Mesothelial cell of epicardium (in vitro differentiated cells): ENCODE results near the gene LDLRAD4. TPM values are rescaled to one million over a fixed set of nuclear protein-coding genes. Genes with fewer than 3 reads are reported as not detected.

ENCODE experiments used
- DNase-seq, 2 experiments: peaks; one replicate each; pipeline ENCODE4 v3.0.0; 2021; ENCODE audit warnings: low spot score in 2 of 2; ENCODE audit not compliant: unreplicated experiment in 2 of 2
- H3K27ac Mint-ChIP-seq: 2 replicates; pipeline ENCODE4 v1.8.0; 2021; ENCODE audit warnings: mixed read lengths
- H3K27me3 Mint-ChIP-seq: 2 replicates; pipeline ENCODE4 v1.8.0; 2021; ENCODE audit warnings: low read depth, mixed read lengths
- H3K36me3 Mint-ChIP-seq: 2 replicates; pipeline ENCODE4 v1.8.0; 2021; ENCODE audit warnings: mixed read lengths
- H3K4me1 Mint-ChIP-seq: 2 replicates; pipeline ENCODE4 v1.8.0; 2021; ENCODE audit warnings: mixed read lengths
- H3K4me3 Mint-ChIP-seq: 2 replicates; pipeline ENCODE4 v1.8.0; 2021; ENCODE audit warnings: mild to moderate bottlenecking, moderate library complexity, mixed read lengths
- H3K9me3 Mint-ChIP-seq: 2 replicates; pipeline ENCODE4 v1.8.0; 2021; ENCODE audit warnings: mixed read lengths
- total RNA-seq: library from RNA; stranded (reverse); gene quantifications from 3 replicates; pipeline ENCODE4 v1.2.1, GENCODE V29; 2021
- TF ChIP-seq, protein P1 (sequence below): fragments of 200-600 bp; sonication (generic); IDR thresholded peaks from one replicate; pipeline ENCODE4 v1.5.0; 2021; ENCODE audit warnings: antibody characterized with exemption; ENCODE audit not compliant: unreplicated experiment

Gene LDLRAD4
- total RNA-seq, 1 donor from 2014 or later = 29.7 TPM

DNA sequence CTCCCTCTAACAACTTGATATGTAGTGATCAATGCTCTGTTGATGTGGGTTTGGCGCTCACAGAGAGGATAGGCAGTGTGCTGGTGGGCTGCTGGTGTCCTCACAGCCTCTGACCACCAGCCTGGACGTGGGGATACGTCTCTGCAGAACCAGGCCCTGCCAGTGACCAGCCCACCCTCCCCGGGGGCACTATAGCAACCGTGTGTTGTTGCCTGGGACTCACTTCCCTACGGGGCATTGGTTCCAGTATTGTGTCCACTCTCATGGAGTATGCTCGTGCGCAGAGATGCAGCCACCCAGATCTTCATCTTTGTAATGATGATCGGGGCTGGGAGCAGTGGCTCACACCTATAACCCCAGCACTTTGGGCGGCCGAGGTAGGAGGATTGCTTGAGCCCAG is 180.1 kb downstream of the LDLRAD4 start:
- TF ChIP-seq, protein P1, sequence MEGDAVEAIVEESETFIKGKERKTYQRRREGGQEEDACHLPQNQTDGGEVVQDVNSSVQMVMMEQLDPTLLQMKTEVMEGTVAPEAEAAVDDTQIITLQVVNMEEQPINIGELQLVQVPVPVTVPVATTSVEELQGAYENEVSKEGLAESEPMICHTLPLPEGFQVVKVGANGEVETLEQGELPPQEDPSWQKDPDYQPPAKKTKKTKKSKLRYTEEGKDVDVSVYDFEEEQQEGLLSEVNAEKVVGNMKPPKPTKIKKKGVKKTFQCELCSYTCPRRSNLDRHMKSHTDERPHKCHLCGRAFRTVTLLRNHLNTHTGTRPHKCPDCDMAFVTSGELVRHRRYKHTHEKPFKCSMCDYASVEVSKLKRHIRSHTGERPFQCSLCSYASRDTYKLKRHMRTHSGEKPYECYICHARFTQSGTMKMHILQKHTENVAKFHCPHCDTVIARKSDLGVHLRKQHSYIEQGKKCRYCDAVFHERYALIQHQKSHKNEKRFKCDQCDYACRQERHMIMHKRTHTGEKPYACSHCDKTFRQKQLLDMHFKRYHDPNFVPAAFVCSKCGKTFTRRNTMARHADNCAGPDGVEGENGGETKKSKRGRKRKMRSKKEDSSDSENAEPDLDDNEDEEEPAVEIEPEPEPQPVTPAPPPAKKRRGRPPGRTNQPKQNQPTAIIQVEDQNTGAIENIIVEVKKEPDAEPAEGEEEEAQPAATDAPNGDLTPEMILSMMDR = no peak
- Mint-ChIP-seq H3K27me3 (no peaks in the 10 kb centered on the region), H3K27ac (no peak overlapping the region), H3K4me1 (peaks cover 3% of the 10 kb centered on the region), H3K4me3 (no peak overlapping the region), H3K36me3 (no peaks in the 10 kb centered on the region), H3K9me3 (no peaks in the 10 kb centered on the region)
- no peak for DNase-seq

DNA sequence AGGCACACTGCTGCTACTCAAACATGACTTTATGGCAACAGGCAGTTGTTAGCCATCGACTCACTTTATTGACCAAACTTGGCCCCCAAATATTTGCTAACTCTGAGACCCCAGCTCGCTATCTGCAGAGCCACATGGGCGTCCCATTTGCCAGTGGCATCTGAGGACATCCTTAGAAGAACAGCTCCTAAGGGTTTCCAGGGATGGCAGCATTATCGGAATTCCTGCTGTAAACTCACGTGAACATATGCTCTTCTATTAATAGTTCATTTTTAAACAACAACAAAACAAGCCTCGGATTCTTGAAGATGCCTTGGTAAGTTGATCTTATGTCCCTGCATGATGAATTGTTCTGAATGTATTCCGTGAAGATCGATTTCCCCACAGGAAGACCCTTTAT is 181.0 kb downstream of the LDLRAD4 start:
- Mint-ChIP-seq H3K27me3 (no peaks in the 10 kb centered on the region), H3K36me3 (no peaks in the 10 kb centered on the region), H3K9me3 (no peaks in the 10 kb centered on the region), H3K4me1 (no peaks in the 10 kb centered on the region), H3K27ac (no peak overlapping the region), H3K4me3 (no peak overlapping the region)
- TF ChIP-seq, protein P1 = no peak
- DNase-seq = no peak

DNA sequence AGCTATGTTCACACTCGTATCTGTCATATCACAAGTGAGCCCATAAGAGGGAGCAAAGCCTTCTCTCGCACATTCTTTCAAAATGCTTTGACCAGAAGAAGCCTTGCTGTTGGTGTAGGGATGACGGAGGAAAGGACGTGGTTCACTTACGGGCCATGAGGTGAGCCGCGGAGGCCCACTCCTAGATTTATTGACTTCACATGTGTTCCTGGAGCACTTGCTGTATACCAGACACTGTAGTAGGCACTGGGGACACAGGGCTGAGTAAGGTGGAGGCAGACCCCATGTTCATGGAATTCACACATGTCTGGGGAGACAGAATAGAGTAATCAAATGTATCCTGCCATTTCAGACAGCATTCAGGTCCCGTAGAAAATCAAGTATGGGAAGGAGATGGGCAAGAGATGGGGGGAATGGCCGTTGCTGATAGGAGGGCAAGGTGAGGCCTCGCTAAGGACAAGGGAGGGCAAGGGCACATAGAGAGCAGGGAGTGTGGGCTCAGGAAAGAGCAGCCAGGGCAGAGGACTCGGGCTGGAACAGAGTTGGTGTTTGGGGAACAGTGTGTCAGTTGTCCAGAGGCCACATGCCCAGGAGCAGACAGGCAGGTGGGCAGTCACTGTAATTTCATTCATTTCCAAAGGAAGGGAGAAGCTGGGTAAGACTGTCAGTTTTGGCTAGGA is 182.2 kb downstream of the LDLRAD4 start:
- Mint-ChIP-seq H3K27me3 (no peaks in the 10 kb centered on the region), H3K4me1 (no peaks in the 10 kb centered on the region), H3K9me3 (no peaks in the 10 kb centered on the region), H3K36me3 (no peaks in the 10 kb centered on the region), H3K4me3 (no peak overlapping the region), H3K27ac (no peak overlapping the region)
- DNase-seq = no peak
- TF ChIP-seq, protein P1 = no peak

DNA sequence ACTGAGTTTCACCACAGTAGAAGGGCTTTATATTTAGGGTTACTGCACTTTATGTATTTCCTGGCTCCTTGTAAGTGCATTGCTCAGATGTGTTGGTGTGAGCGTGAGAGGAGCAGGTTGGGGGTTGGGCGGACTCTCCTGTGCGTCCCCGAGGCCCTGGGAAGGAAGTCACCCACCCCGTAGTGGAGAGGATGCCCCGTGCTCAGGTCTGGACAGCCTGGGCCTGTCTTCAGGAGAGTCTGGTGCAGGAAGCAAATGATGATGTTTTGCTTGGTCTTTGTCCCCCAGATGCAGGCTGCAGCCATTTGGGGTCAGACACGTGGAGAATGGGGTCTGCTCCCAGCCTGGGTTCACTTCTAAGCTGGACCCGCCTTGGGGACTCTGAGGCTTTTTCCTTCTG is 182.8 kb downstream of the LDLRAD4 start:
- H3K27ac Mint-ChIP-seq = no peak overlapping the region
- H3K27me3 Mint-ChIP-seq = no peaks in the 10 kb centered on the region
- no peaks in the 10 kb centered on the region for H3K36me3 Mint-ChIP-seq
- H3K4me3 Mint-ChIP-seq = no peak overlapping the region
- H3K9me3 Mint-ChIP-seq = no peaks in the 10 kb centered on the region
- no peak for DNase-seq
- TF ChIP-seq, protein P1 = no peak
- no peaks in the 10 kb centered on the region for H3K4me1 Mint-ChIP-seq

DNA sequence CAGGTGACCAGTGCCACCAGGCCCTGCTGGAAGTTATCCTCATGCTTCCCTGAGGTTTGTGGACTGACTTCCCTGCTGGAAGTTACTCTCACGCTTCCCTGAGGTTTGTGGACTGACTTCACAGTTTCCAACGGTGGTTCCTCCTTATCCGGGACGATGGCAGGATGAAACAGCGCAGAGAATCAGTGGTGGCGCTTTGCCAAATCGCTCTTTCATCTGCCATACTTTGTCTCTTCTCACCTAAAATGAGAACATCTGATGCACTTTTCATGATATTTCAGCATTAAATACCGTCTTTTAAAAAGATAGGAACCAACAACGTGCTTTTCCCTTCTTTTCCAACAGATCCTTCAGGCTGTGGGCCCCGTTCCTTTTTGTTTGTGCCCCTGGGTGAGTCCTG is 183.3 kb downstream of the LDLRAD4 start:
- H3K4me1 Mint-ChIP-seq = no peaks in the 10 kb centered on the region
- no peaks in the 10 kb centered on the region for H3K27me3 Mint-ChIP-seq
- no peak overlapping the region for H3K27ac Mint-ChIP-seq
- TF ChIP-seq, protein P1 = no peak
- no peaks in the 10 kb centered on the region for H3K36me3 Mint-ChIP-seq
- no peak overlapping the region for H3K4me3 Mint-ChIP-seq
- DNase-seq = no peak
- H3K9me3 Mint-ChIP-seq = no peaks in the 10 kb centered on the region
